IMR-90 (cell line): ENCODE measurements around the gene SMLR1. TPM values are rescaled to one million over a fixed set of nuclear protein-coding genes. Genes with fewer than 3 reads are reported as not detected.
A peak's percentile ranks its signal among the peaks of the same experiment; 100 is the strongest.

Source experiments
- ATAC-seq: fragments of 200-7000 bp; cut with Tn5 transposase; 2 replicates; pipeline ENCODE4 v1.9.1; 2020; ENCODE audit warnings: low read depth, mild to moderate bottlenecking, moderate library complexity
- BruUV-seq: library from RNA; stranded (reverse); fragments of 400-500 nt; replicated peaks from 2 replicates; lab custom pipeline; 2021; lab: Mats Ljungman, UMichigan
- CTCF ChIA-PET: fragments of 300-600 bp; formaldehyde crosslinking; extraction: SDS; loops from one replicate; lab custom pipeline; 2021; ENCODE audit warnings: antibody characterized with exemption; lab: Yijun Ruan, JAX
- POLR2A ChIA-PET: fragments of 300-600 bp; sonication (Branson Sonifier 250); formaldehyde crosslinking; loops from one replicate; lab custom pipeline; 2022; ENCODE audit warnings: antibody characterized with exemption; ENCODE audit not compliant: unreplicated experiment; lab: Charles Lee
- DNase-seq: peaks from one replicate; pipeline ENCODE4 v3.0.0; 2013
- H2AFZ ChIP-seq: replicated peaks from 2 replicates; pipeline ENCODE3; 2013; ENCODE audit warnings: low read length, mild to moderate bottlenecking; ENCODE audit not compliant: poor library complexity
- H2AK5ac ChIP-seq: 2 replicates; pipeline ENCODE4 v1.6.1; 2013; ENCODE audit warnings: low read depth, low read length, inconsistent platforms
- H2AK9ac ChIP-seq: replicated peaks from 2 replicates; pipeline ENCODE3; 2013; ENCODE audit warnings: mild to moderate bottlenecking, low read depth, low read length, moderate library complexity; ENCODE audit not compliant: poor library complexity
- H2BK120ac ChIP-seq: 2 replicates; pipeline ENCODE4 v1.6.1; 2013; ENCODE audit warnings: low read depth, low read length, inconsistent platforms
- H2BK15ac ChIP-seq: 3 replicates; pipeline ENCODE4 v1.6.1; 2013; ENCODE audit warnings: low read depth, low read length, inconsistent platforms
- H2BK20ac ChIP-seq: 2 replicates; pipeline ENCODE4 v1.6.1; 2013; ENCODE audit warnings: low read depth, mild to moderate bottlenecking, inconsistent platforms, low read length, moderate library complexity
- H2BK5ac ChIP-seq: 2 replicates; pipeline ENCODE4 v1.6.1; 2013; ENCODE audit warnings: mild to moderate bottlenecking, low read depth, low read length, inconsistent platforms; ENCODE audit not compliant: poor library complexity, severe bottlenecking
- H3K14ac ChIP-seq: replicated peaks from 2 replicates; pipeline ENCODE4 v1.6.1; 2013; ENCODE audit warnings: low read depth, low read length, inconsistent platforms
- H3K18ac ChIP-seq: 2 replicates; pipeline ENCODE4 v1.6.1; 2013; ENCODE audit warnings: low read depth, low read length, control low read depth
- H3K23ac ChIP-seq: 2 replicates; pipeline ENCODE4 v1.6.1; 2013; ENCODE audit warnings: low read depth, low read length, inconsistent platforms
- H3K27ac ChIP-seq: 2 replicates; pipeline ENCODE4 v1.5.1; 2013; ENCODE audit warnings: mild to moderate bottlenecking, control low read depth, low read length; ENCODE audit not compliant: insufficient read depth
- H3K27me3 ChIP-seq: 2 replicates; pipeline ENCODE4 v1.6.1; 2013; ENCODE audit warnings: low read length; ENCODE audit not compliant: control insufficient read depth, insufficient read depth
- H3K36me3 ChIP-seq: 2 replicates; pipeline ENCODE4 v1.6.1; 2013; ENCODE audit warnings: low read length, mixed read lengths; ENCODE audit not compliant: control insufficient read depth, insufficient read depth
- H3K4ac ChIP-seq: 2 replicates; pipeline ENCODE4 v1.6.1; 2013; ENCODE audit warnings: low read depth, low read length, inconsistent platforms
- H3K4me1 ChIP-seq: 2 replicates; pipeline ENCODE4 v1.6.1; 2013; ENCODE audit warnings: low read length, mixed read lengths; ENCODE audit not compliant: control insufficient read depth, insufficient read depth
- H3K4me2 ChIP-seq: 2 replicates; pipeline ENCODE4 v1.6.1; 2013; ENCODE audit warnings: low read depth, mild to moderate bottlenecking, control low read depth, low read length, moderate library complexity
- H3K4me3 ChIP-seq: 2 replicates; pipeline ENCODE4 v1.5.1; 2013; ENCODE audit warnings: low read depth, mild to moderate bottlenecking, control low read depth, low read length, moderate library complexity; ENCODE audit not compliant: insufficient read depth
- H3K56ac ChIP-seq: 2 replicates; pipeline ENCODE4 v1.6.1; 2013; ENCODE audit warnings: low read length, inconsistent platforms; ENCODE audit not compliant: insufficient read depth; ENCODE audit errors: extremely low read depth
- H3K79me1 ChIP-seq, 2 experiments: 2 replicates each; pipeline ENCODE4 v1.6.1; 2013; ENCODE audit warnings: low read length in 2 of 2, inconsistent platforms in 1 of 2, low read depth in 1 of 2
- H3K9ac ChIP-seq: 2 replicates; pipeline ENCODE4 v1.6.1; 2013; ENCODE audit warnings: low read depth, low read length, control low read depth
- H3K9me1 ChIP-seq: 2 replicates; pipeline ENCODE4 v1.6.1; 2013; ENCODE audit warnings: low read length, inconsistent platforms; ENCODE audit not compliant: insufficient read depth
- H3K9me3 ChIP-seq: 2 replicates; pipeline ENCODE4 v1.6.1; 2013; ENCODE audit warnings: low read length; ENCODE audit not compliant: control insufficient read depth, insufficient read depth
- H4K20me1 ChIP-seq: 2 replicates; pipeline ENCODE4 v1.6.1; 2013; ENCODE audit warnings: low read length, inconsistent platforms; ENCODE audit not compliant: insufficient read depth
- H4K5ac ChIP-seq: 2 replicates; pipeline ENCODE4 v1.6.1; 2013; ENCODE audit warnings: mild to moderate bottlenecking, low read depth, low read length, control low read depth
- H4K8ac ChIP-seq, 2 experiments: 2 replicates each; pipeline ENCODE4 v1.6.1; 2013; ENCODE audit warnings: low read depth in 2 of 2, low read length in 2 of 2, control low read depth in 1 of 2, inconsistent platforms in 1 of 2
- H4K91ac ChIP-seq: 2 replicates; pipeline ENCODE4 v1.6.1; 2013; ENCODE audit warnings: low read depth, low read length, inconsistent platforms; ENCODE audit not compliant: insufficient read depth
- CTCF ChIP-seq: conservative IDR thresholded peaks from 2 replicates; pipeline ENCODE4 v1.5.1; 2012; ENCODE audit warnings: mild to moderate bottlenecking, low read depth, low read length, improper control_type of control experiment
- MAZ ChIP-seq: IDR thresholded peaks from 2 replicates; pipeline ENCODE4 v1.6.1; 2012; ENCODE audit warnings: low read depth, mild to moderate bottlenecking, low read length, improper control_type of control experiment, moderate library complexity, borderline replicate concordance
- RAD21 ChIP-seq: IDR thresholded peaks from 2 replicates; pipeline ENCODE4 v1.6.1; 2012; ENCODE audit warnings: low read length, improper control_type of control experiment
- RCOR1 ChIP-seq: IDR thresholded peaks from 2 replicates; pipeline ENCODE4 v1.6.1; 2012; ENCODE audit warnings: mild to moderate bottlenecking, low read length, improper control_type of control experiment; ENCODE audit not compliant: insufficient replicate concordance
- WGBS, 2 experiments: methylation state at CpG; one replicate each; pipeline versions ENCODE4 v1.1.5 to v1.1.7; 2013; ENCODE audit warnings: missing lambda C conversion rate in 2 of 2; ENCODE audit not compliant: insufficient read length in 1 of 2; ENCODE audit errors: extremely low coverage in 2 of 2; 5-methylcytosine and 5-hydroxymethylcytosine counted together
- dilution Hi-C: fragments of 300-500 bp; cut with HindIII; formaldehyde crosslinking; loops from one replicate; pipeline ENCODE4 v1.14.3; 2018; ENCODE audit warnings: low sequenced_read_pairs; ENCODE audit not compliant: unreplicated experiment
- in situ Hi-C: fragments of 300-500 bp; cut with MboI; formaldehyde crosslinking; loops from 3 replicates; pipeline ENCODE4 v1.14.3; 2019; ENCODE audit warnings: low sequenced_read_pairs, inconsistent platforms, mixed read lengths
- intact Hi-C: fragments of 100-400 bp; cut with micrococcal nuclease; formaldehyde crosslinking; loops from 2 replicates; pipeline ENCODE4 v1.10.0; 2022
- polyA plus RNA-seq, 3 experiments: library from polyadenylated mRNA; depleted of rRNA; stranded (reverse); fragments of >200 nt; gene quantifications; 2 replicates each; pipeline ENCODE4 v1.2.3, GENCODE V29; 2012; ENCODE audit warnings: low replicate concordance in 1 of 3
- total RNA-seq: library from RNA; depleted of rRNA; stranded (reverse); fragments of >200 nt; gene quantifications from 2 replicates; pipeline ENCODE4 v1.2.3, GENCODE V29; 2012

SMLR1 gene
- total and polyA plus RNA-seq, 2 of the 4 experiments (the other 2 are of a cell fraction): not detected

- H2BK120ac ChIP-seq: no peak overlapping the region
- WGBS, 2 experiments: 80% methylated on average over 1 of the region's 5 CpGs; no CpG with 5 or more reads in 1 of the 2 experiments
- H3K4me1 ChIP-seq: peaks cover 15% of the 10 kb centered on the region
- 0 out of 2 replicates have a peak overlapping the region, but pooled peaks have one; percentile 13 for H3K4ac ChIP-seq
- no peak overlapping the region for H3K9ac ChIP-seq
- no peak overlapping the region; the same call in 1 of the 2 replicates for H2AK5ac ChIP-seq
- peaks cover 15% of the 10 kb centered on the region for H3K36me3 ChIP-seq
- peaks cover 3 to 29% of the 10 kb centered on the region in 2 experiments; a peak in 2 of 4 replicates for H3K79me1 ChIP-seq
- no peak overlapping the region; the same call in 1 of the 2 replicates for H2BK20ac ChIP-seq
- H3K56ac ChIP-seq: no peak overlapping the region
- peaks cover 12% of the 10 kb centered on the region; the same call in 1 of the 2 replicates for H4K20me1 ChIP-seq
- dilution Hi-C loops: no loop called here
- peak; percentile 77 for ATAC-seq
- no peak overlapping the region for H3K23ac ChIP-seq
- no peak overlapping the region for H4K8ac ChIP-seq
- H3K27ac ChIP-seq: no peak overlapping the region
- peak overlapping the region; percentile 49; the same call in 1 of the 2 replicates for H3K4me2 ChIP-seq
- no peak overlapping the region for H3K18ac ChIP-seq
- no peaks in the 10 kb centered on the region for H3K27me3 ChIP-seq
- peaks cover 20% of the 10 kb centered on the region for H3K9me1 ChIP-seq
- H4K5ac ChIP-seq: no peak overlapping the region
- no peak overlapping the region for H2AFZ ChIP-seq
- H2BK5ac ChIP-seq: no peak overlapping the region
- in situ Hi-C loops: no loop called here
- H3K4me3 ChIP-seq: no peak overlapping the region
- TF ChIP-seq RAD21 (peak; percentile 6; the same call in 1 of the 2 replicates), MAZ (no peak), CTCF (0 out of 2 replicates have a peak, but pooled peaks have one; percentile 1), RCOR1 (peak; percentile 38)
- no peak overlapping the region for H4K91ac ChIP-seq
- BruUV-seq: no TSS peak
- no peak overlapping the region for H2BK15ac ChIP-seq
- POLR2A ChIA-PET: no interaction called here
- DNase-seq: peak; percentile 73
- H2AK9ac ChIP-seq: peak overlapping the region; percentile 31
- CTCF ChIA-PET: interaction anchor here (0.6 kb wide), 2 partner anchors 25 to 160 kb away, joined by 3 read pairs; no protein-coding TSS in a partner anchor
- H3K9me3 ChIP-seq: no peaks in the 10 kb centered on the region
- intact Hi-C loops: no loop called here
- H3K14ac ChIP-seq: no peak overlapping the region; the same call in 1 of the 2 replicates
These were observed 26.5 kb downstream of the SMLR1 start for GRCh38 chr6:130853555-130854183.
